HCT116 (cell line): ENCODE measurements around the gene TRAF3. TPM values are rescaled to one million over a fixed set of nuclear protein-coding genes. Genes with fewer than 3 reads are reported as not detected.

Experiments
- ATAC-seq: fragments of 200-7000 bp; cut with Tn5 transposase; 2 replicates; pipeline ENCODE4 v1.9.1; 2020; ENCODE audit warnings: mild to moderate bottlenecking, moderate library complexity
- BruUV-seq: library from RNA; stranded (reverse); fragments of 400-500 nt; replicated peaks from 2 replicates; lab custom pipeline; 2021; lab: Mats Ljungman, UMichigan
- CTCF ChIA-PET: fragments of 300-600 bp; sonication (Branson Sonifier 250); formaldehyde crosslinking; loops from one replicate; lab custom pipeline; 2021; ENCODE audit warnings: antibody characterized with exemption; lab: Charles Lee
- POLR2A ChIA-PET: fragments of 300-600, 350-600 bp; sonication (Branson Sonifier 250); formaldehyde crosslinking; loops from one replicate; lab custom pipeline; 2021; ENCODE audit warnings: antibody characterized with exemption; lab: Charles Lee
- RAD21 ChIA-PET, 2 experiments: fragments of 300-600 bp; sonication (Branson Sonifier 250); formaldehyde crosslinking; loops; one replicate each; lab custom pipeline; 2023; ENCODE audit warnings: low total read pairs in 2 of 2; ENCODE audit not compliant: uncharacterized antibody in 2 of 2, unreplicated experiment in 2 of 2, low non-redundant PET in 1 of 2; lab: Charles Lee
- DNase-seq: peaks from one replicate; pipeline ENCODE4 v3.0.0-alpha.2; 2010; ENCODE audit warnings: low read depth, low spot score
- H2AFZ ChIP-seq: fragments of 200-600 bp; shearing (Covaris generic), sonication (generic); 2 replicates; pipeline ENCODE4 v1.6.1; 2017; ENCODE audit warnings: low read depth, mixed run types, mixed read lengths, antibody characterized with exemption, low read length; ENCODE audit not compliant: poor library complexity, severe bottlenecking
- H3K27ac ChIP-seq: 2 replicates; pipeline ENCODE4 v1.5.1; 2012; ENCODE audit warnings: low read depth, low read length
- H3K27me3 ChIP-seq: fragments of 200-600 bp; sonication (generic); 2 replicates; pipeline ENCODE4 v1.6.1; 2016; ENCODE audit warnings: mixed run types, low read length, mixed read lengths; ENCODE audit not compliant: insufficient read depth
- H3K36me3 ChIP-seq, 2 experiments: fragments of 200-500 bp in 1 of 2; fragments of 200-600 bp in 1 of 2; sonication (Bioruptor generic) in 1 of 2; sonication (generic) in 1 of 2; 2 replicates each; pipeline versions ENCODE4 v1.5.1 to v1.6.1; 2014 to 2016; ENCODE audit warnings: low read length in 2 of 2, inconsistent platforms in 1 of 2, mixed read lengths in 1 of 2, mixed run types in 1 of 2; ENCODE audit not compliant: insufficient read depth in 2 of 2, control insufficient read depth in 1 of 2
- H3K4me1 ChIP-seq, 2 experiments: fragments of 200-600 bp in 1 of 2; sonication (generic) in 1 of 2; 2 replicates each; pipeline versions ENCODE4 v1.5.1 to v1.6.1; 2012 to 2017; ENCODE audit warnings: low read length in 2 of 2, inconsistent platforms in 1 of 2, mild to moderate bottlenecking in 1 of 2, mixed read lengths in 1 of 2, mixed run types in 1 of 2, moderate library complexity in 1 of 2; ENCODE audit not compliant: insufficient read depth in 2 of 2, control insufficient read depth in 1 of 2
- H3K4me2 ChIP-seq: fragments of 200-600 bp; sonication (generic); 2 replicates; pipeline ENCODE4 v1.6.1; 2017; ENCODE audit warnings: mixed run types, low read length, mixed read lengths
- H3K4me3 ChIP-seq, 2 experiments: fragments of 200-600 bp in 1 of 2; sonication (generic) in 1 of 2; replicated peaks in 1 of 2; 2 replicates each; pipeline ENCODE4 v1.5.1; 2011 to 2016; ENCODE audit warnings: low read length in 2 of 2, control low read depth in 1 of 2, low read depth in 1 of 2, mild to moderate bottlenecking in 1 of 2, mixed read lengths in 1 of 2, mixed run types in 1 of 2
- H3K79me2 ChIP-seq: fragments of 200-600 bp; sonication (generic); 2 replicates; pipeline ENCODE4 v1.6.1; 2017; ENCODE audit warnings: mild to moderate bottlenecking, mixed run types, low read length, moderate library complexity, mixed read lengths; ENCODE audit not compliant: insufficient read depth
- H3K9ac ChIP-seq: fragments of 200-600 bp; sonication (generic); 2 replicates; pipeline ENCODE4 v1.6.1; 2016; ENCODE audit warnings: low read length, mixed read lengths
- H3K9me2 ChIP-seq: fragments of 200-600 bp; sonication (generic), shearing (Covaris generic); 2 replicates; pipeline ENCODE4 v1.6.1; 2017; ENCODE audit warnings: mixed run types, mild to moderate bottlenecking, moderate library complexity; ENCODE audit not compliant: insufficient read depth
- H3K9me3 ChIP-seq, 2 experiments: fragments of 200-500 bp in 1 of 2; fragments of 200-600 bp in 1 of 2; sonication (Bioruptor generic) in 1 of 2; sonication (generic) in 1 of 2; 2 replicates each; pipeline ENCODE4 v1.6.1; 2014 to 2017; ENCODE audit warnings: low read length in 2 of 2, mixed read lengths in 2 of 2, inconsistent platforms in 1 of 2, low read depth in 1 of 2, mild to moderate bottlenecking in 1 of 2, mixed run types in 1 of 2, moderate library complexity in 1 of 2; ENCODE audit not compliant: control insufficient read depth in 1 of 2, insufficient read depth in 1 of 2
- H4K20me1 ChIP-seq: fragments of 200-600 bp; sonication (generic), shearing (Covaris generic); 2 replicates; pipeline ENCODE4 v1.6.1; 2017; ENCODE audit warnings: mixed run types, mild to moderate bottlenecking, moderate library complexity; ENCODE audit not compliant: insufficient read depth
- EZH2phosphoT487 ChIP-seq: fragments of 200-600 bp; IDR thresholded peaks from 2 replicates; pipeline ENCODE4 v1.6.1; 2018; ENCODE audit warnings: antibody characterized with exemption, borderline replicate concordance
- POLR2A ChIP-seq: IDR thresholded peaks from 2 replicates; pipeline ENCODE4 v1.7.0; 2011; ENCODE audit warnings: borderline replicate concordance; ENCODE audit not compliant: insufficient read depth, insufficient read length; ENCODE audit errors: extremely low read depth
- SIN3A ChIP-seq: IDR thresholded peaks from 2 replicates; pipeline ENCODE4 v1.6.1; 2012; ENCODE audit warnings: low read depth
- SP1 ChIP-seq: IDR thresholded peaks from 2 replicates; pipeline ENCODE4 v1.6.1; 2012; ENCODE audit warnings: low read depth
- ZFX ChIP-seq: fragments of 450-650 bp; IDR thresholded peaks from 2 replicates; pipeline ENCODE4 v1.6.1; 2017
- intact Hi-C: fragments of 100-400 bp; cut with micrococcal nuclease; formaldehyde crosslinking; loops from 2 replicates; pipeline ENCODE4 v1.10.0; 2022
- total RNA-seq: library from RNA; stranded (reverse); gene quantifications from one replicate; pipeline ENCODE4 v1.2.1, GENCODE V29; 2021; ENCODE audit not compliant: unreplicated experiment

The TRAF3 gene
- total RNA-seq, 1 experiment from 2014 or later: 32.1 TPM

- peaks cover 0 to 6% of the 10 kb centered on the region in 2 experiments; a peak in 2 of 4 replicates for H3K4me1 ChIP-seq
- H3K79me2 ChIP-seq: peaks cover 17% of the 10 kb centered on the region
- no peak for ATAC-seq
- no peak overlapping the region for H3K27ac ChIP-seq
- H3K9me3 ChIP-seq: no peaks in the 10 kb centered on the region
- TF ChIP-seq SP1 (no peak), ZFX (no peak)
- DNase-seq: no peak
- no peaks in the 10 kb centered on the region for H3K36me3 ChIP-seq
- no peaks in the 10 kb centered on the region for H3K9me2 ChIP-seq
- no TSS peak for BruUV-seq
- ChIA-PET RAD21 (no interaction called here), POLR2A (no interaction called here), CTCF (no interaction called here)
- no peak overlapping the region for H3K4me3 ChIP-seq
- no peak overlapping the region for H3K4me2 ChIP-seq
- intact Hi-C loops: no loop called here
- H3K27me3 ChIP-seq: no peaks in the 10 kb centered on the region
- no peak overlapping the region for H3K9ac ChIP-seq
- no peaks in the 10 kb centered on the region for H4K20me1 ChIP-seq
- H2AFZ ChIP-seq: no peak overlapping the region
Observed at GRCh38 chr14:102848830-102849525, 71.7 kb downstream of the TRAF3 start.

GRCh38 chr14:102849526-102850379 is 72.5 kb downstream of the TRAF3 start:
- H3K79me2 ChIP-seq: peaks cover 24% of the 10 kb centered on the region
- H3K9me3 ChIP-seq: no peaks in the 10 kb centered on the region
- no peaks in the 10 kb centered on the region for H3K9me2 ChIP-seq
- H3K27ac ChIP-seq: no peak overlapping the region
- ChIA-PET CTCF (no interaction called here), POLR2A (no interaction called here), RAD21 (no interaction called here)
- BruUV-seq: no TSS peak
- no peaks in the 10 kb centered on the region for H4K20me1 ChIP-seq
- H3K4me3 ChIP-seq: no peak overlapping the region
- no peak for TF ChIP-seq EZH2phosphoT487
- TF ChIP-seq SIN3A: no peak
- no peak for TF ChIP-seq POLR2A
- H3K4me2 ChIP-seq: no peak overlapping the region
- no peaks in the 10 kb centered on the region for H3K27me3 ChIP-seq
- H3K36me3 ChIP-seq: no peaks in the 10 kb centered on the region
- no peak overlapping the region for H3K9ac ChIP-seq
- peaks cover 0 to 6% of the 10 kb centered on the region in 2 experiments; a peak in 2 of 4 replicates for H3K4me1 ChIP-seq
- intact Hi-C loops: no loop called here
- ATAC-seq (no peak), DNase-seq (no peak)
- no peak overlapping the region for H2AFZ ChIP-seq
